OCI-LY7 (cell line): ENCODE measurements around the gene GLP1R. TPM values are rescaled to one million over a fixed set of nuclear protein-coding genes. Genes with fewer than 3 reads are reported as not detected.

Experiments
- BruUV-seq: library from RNA; stranded (reverse); fragments of 400-500 nt; replicated peaks from 2 replicates; lab custom pipeline; 2021; lab: Mats Ljungman, UMichigan
- CTCF ChIA-PET: fragments of 300-600 bp; sonication (Branson Sonifier 250); formaldehyde crosslinking; loops from one replicate; lab custom pipeline; 2022; ENCODE audit warnings: antibody characterized with exemption; ENCODE audit not compliant: unreplicated experiment; lab: Charles Lee
- POLR2A ChIA-PET: fragments of 300-600 bp; sonication (Branson Sonifier 250); formaldehyde crosslinking; loops from one replicate; lab custom pipeline; 2022; ENCODE audit warnings: antibody characterized with exemption; lab: Charles Lee
- DNase-seq: peaks from one replicate; pipeline ENCODE4 v3.0.0-alpha.2; 2015; ENCODE audit warnings: low spot score
- H2AFZ ChIP-seq: fragments of 200-600 bp; sonication (generic), shearing (Covaris generic); 2 replicates; pipeline ENCODE4 v1.6.1; 2014; ENCODE audit warnings: mild to moderate bottlenecking, antibody characterized with exemption, low read length, moderate library complexity
- H3K27ac ChIP-seq: fragments of 200-600 bp; sonication (generic); 2 replicates; pipeline ENCODE4 v1.5.1; 2014; ENCODE audit warnings: mixed run types, low read depth, mild to moderate bottlenecking, moderate library complexity, low read length, inconsistent platforms; ENCODE audit not compliant: poor library complexity, severe bottlenecking
- H3K36me3 ChIP-seq: fragments of 200-600 bp; sonication (generic); 2 replicates; pipeline ENCODE4 v1.6.1; 2014; ENCODE audit warnings: mild to moderate bottlenecking, antibody characterized with exemption, low read length, moderate library complexity, mixed read lengths; ENCODE audit not compliant: insufficient read depth
- H3K4me1 ChIP-seq: fragments of 200-600 bp; sonication (generic); 2 replicates; pipeline ENCODE4 v1.5.1; 2014; ENCODE audit warnings: mild to moderate bottlenecking, low read length; ENCODE audit not compliant: insufficient read depth, poor library complexity, severe bottlenecking
- H3K4me2 ChIP-seq: fragments of 200-600 bp; sonication (generic); 2 replicates; pipeline ENCODE4 v1.6.1; 2014; ENCODE audit warnings: mild to moderate bottlenecking, low read length
- H3K4me3 ChIP-seq: fragments of 200-600 bp; sonication (generic); 2 replicates; pipeline ENCODE4 v1.5.1; 2014; ENCODE audit warnings: mild to moderate bottlenecking, low read depth, low read length; ENCODE audit not compliant: poor library complexity, severe bottlenecking
- H3K79me2 ChIP-seq: fragments of 200-600 bp; sonication (generic); 2 replicates; pipeline ENCODE4 v1.6.1; 2016; ENCODE audit warnings: low read depth, mild to moderate bottlenecking, low read length, moderate library complexity, mixed read lengths; ENCODE audit not compliant: insufficient read depth
- H3K9me2 ChIP-seq: fragments of 200-600 bp; sonication (generic); 2 replicates; pipeline ENCODE4 v1.6.1; 2016; ENCODE audit warnings: mild to moderate bottlenecking, low read length, mixed read lengths; ENCODE audit not compliant: insufficient read depth
- H3K9me3 ChIP-seq: fragments of 200-600 bp; sonication (generic); 2 replicates; pipeline ENCODE4 v1.6.1; 2014; ENCODE audit warnings: mild to moderate bottlenecking, mixed run types, low read length, mixed read lengths
- H4K20me1 ChIP-seq: fragments of 200-600 bp; sonication (generic); 2 replicates; pipeline ENCODE4 v1.6.1; 2014; ENCODE audit warnings: mild to moderate bottlenecking, antibody characterized with exemption, low read length, moderate library complexity, mixed read lengths; ENCODE audit not compliant: insufficient read depth
- EZH2phosphoT487 ChIP-seq: fragments of 200-600 bp; sonication (generic); IDR thresholded peaks from 2 replicates; pipeline ENCODE4 v1.6.1; 2018; ENCODE audit warnings: low read depth, borderline replicate concordance, mild to moderate bottlenecking, mixed run types, antibody characterized with exemption, low read length, moderate library complexity, mixed read lengths
- intact Hi-C: fragments of 100-400 bp; cut with micrococcal nuclease; formaldehyde crosslinking; loops from one replicate; pipeline ENCODE4 v1.10.0; 2022; ENCODE audit not compliant: unreplicated experiment
- total RNA-seq, 2 experiments: library from RNA; depleted of rRNA in 1 of 2; stranded (reverse); fragments of >200 nt in 1 of 2; shearing (Covaris generic) in 1 of 2; gene quantifications; 2 replicates each; pipeline ENCODE4 v1.2.3, GENCODE V29; 2014 to 2022
- TF ChIP-seq, protein P1 (sequence below): fragments of 200-600 bp; sonication (generic); conservative IDR thresholded peaks from 2 replicates; pipeline ENCODE4 v1.5.1; 2014; ENCODE audit warnings: mild to moderate bottlenecking, antibody characterized with exemption, low read length, moderate library complexity, mixed read lengths

The GLP1R gene
- total RNA-seq, 2 experiments from 2014 or later = not detected

DNA sequence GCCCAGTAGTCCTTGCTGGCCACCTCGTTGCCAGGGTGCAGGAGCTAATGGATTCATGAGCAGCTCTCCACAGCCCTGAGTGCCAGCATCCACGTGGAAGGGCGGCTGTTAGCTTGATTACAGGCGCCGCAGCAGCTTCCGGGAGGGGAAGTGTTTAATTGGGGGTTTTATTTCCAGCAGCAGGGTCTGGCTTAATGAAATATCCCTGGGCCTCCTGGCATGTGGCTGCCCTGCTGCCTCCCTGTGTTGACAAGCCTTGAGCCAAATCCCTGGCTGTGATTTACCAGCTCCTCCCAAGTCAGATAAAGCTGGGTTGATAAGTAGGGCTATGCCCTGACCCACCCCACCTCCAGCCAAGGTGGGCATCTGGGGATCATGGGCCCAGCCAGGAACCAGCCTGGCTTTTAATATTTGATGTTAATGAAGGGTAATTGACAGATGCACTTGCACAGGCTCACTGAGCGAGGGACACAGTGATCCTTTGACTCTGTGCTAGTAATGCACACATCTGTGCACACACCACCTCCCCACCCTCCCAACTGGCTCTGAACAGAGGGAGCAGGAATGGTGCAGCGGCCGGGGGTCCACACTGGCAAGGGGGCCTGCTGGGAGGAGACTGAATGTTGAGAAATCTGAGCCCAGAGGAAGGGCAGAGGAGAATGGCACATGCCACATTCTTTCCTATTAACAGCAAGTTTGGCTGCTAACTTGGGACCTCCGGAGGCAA, 13.6 kb downstream of the GLP1R start:
- Histone ChIP-seq H4K20me1 (no peaks in the 10 kb centered on the region), H2AFZ (no peak overlapping the region), H3K9me3 (no peaks in the 10 kb centered on the region), H3K9me2 (no peaks in the 10 kb centered on the region), H3K4me3 (no peak overlapping the region), H3K4me2 (no peak overlapping the region), H3K4me1 (no peaks in the 10 kb centered on the region), H3K27ac (no peak overlapping the region), H3K36me3 (no peaks in the 10 kb centered on the region), H3K79me2 (no peaks in the 10 kb centered on the region)
- POLR2A ChIA-PET = no interaction called here
- no peak for DNase-seq
- CTCF ChIA-PET = no interaction called here
- intact Hi-C loops = no loop called here
- BruUV-seq = no TSS peak
- TF ChIP-seq, protein P1, sequence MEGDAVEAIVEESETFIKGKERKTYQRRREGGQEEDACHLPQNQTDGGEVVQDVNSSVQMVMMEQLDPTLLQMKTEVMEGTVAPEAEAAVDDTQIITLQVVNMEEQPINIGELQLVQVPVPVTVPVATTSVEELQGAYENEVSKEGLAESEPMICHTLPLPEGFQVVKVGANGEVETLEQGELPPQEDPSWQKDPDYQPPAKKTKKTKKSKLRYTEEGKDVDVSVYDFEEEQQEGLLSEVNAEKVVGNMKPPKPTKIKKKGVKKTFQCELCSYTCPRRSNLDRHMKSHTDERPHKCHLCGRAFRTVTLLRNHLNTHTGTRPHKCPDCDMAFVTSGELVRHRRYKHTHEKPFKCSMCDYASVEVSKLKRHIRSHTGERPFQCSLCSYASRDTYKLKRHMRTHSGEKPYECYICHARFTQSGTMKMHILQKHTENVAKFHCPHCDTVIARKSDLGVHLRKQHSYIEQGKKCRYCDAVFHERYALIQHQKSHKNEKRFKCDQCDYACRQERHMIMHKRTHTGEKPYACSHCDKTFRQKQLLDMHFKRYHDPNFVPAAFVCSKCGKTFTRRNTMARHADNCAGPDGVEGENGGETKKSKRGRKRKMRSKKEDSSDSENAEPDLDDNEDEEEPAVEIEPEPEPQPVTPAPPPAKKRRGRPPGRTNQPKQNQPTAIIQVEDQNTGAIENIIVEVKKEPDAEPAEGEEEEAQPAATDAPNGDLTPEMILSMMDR = no peak
- TF ChIP-seq EZH2phosphoT487 = no peak

- Histone ChIP-seq H3K4me1 (no peaks in the 10 kb centered on the region), H3K27ac (no peak overlapping the region), H4K20me1 (no peaks in the 10 kb centered on the region), H3K4me3 (no peak overlapping the region), H3K79me2 (no peaks in the 10 kb centered on the region), H3K4me2 (no peak overlapping the region), H3K9me3 (no peaks in the 10 kb centered on the region), H2AFZ (no peak overlapping the region), H3K36me3 (no peaks in the 10 kb centered on the region), H3K9me2 (no peaks in the 10 kb centered on the region)
- ChIA-PET CTCF (no interaction called here), POLR2A (no interaction called here)
- TF ChIP-seq, protein P1 = no peak
- TF ChIP-seq EZH2phosphoT487 = no peak
- intact Hi-C loops = no loop called here
- BruUV-seq = no TSS peak
- DNase-seq = no peak
Observed at GRCh38 chr6:39063526-39063925, 14.9 kb downstream of the GLP1R start.

GRCh38 chr6:39065561-39065960, 17.0 kb downstream of the GLP1R start:
- no peak for TF ChIP-seq EZH2phosphoT487
- TF ChIP-seq, protein P1 = no peak
- BruUV-seq = no TSS peak
- no peak overlapping the region for H3K4me2 ChIP-seq
- intact Hi-C loops = no loop called here
- H3K9me3 ChIP-seq = no peaks in the 10 kb centered on the region
- H3K27ac ChIP-seq = no peak overlapping the region
- no peaks in the 10 kb centered on the region for H3K9me2 ChIP-seq
- H3K4me3 ChIP-seq = no peak overlapping the region
- H3K36me3 ChIP-seq = no peaks in the 10 kb centered on the region
- H3K4me1 ChIP-seq = no peaks in the 10 kb centered on the region
- no peak for DNase-seq
- H3K79me2 ChIP-seq = no peaks in the 10 kb centered on the region
- ChIA-PET CTCF (no interaction called here), POLR2A (no interaction called here)
- H4K20me1 ChIP-seq = no peaks in the 10 kb centered on the region
- no peak overlapping the region for H2AFZ ChIP-seq
